KMS-11 (cell line): ENCODE results near the gene NCR1.
"Not testable (repeated sequence)": the region's sequence is repeated elsewhere in the genome, so short reads cannot be mapped to it uniquely, and the experiment has no call there.

Experiments used
- H2AFZ ChIP-seq: fragments of 200-600 bp; sonication (generic); 2 replicates; pipeline ENCODE4 v1.6.1; 2016; ENCODE audit warnings: antibody characterized with exemption, mixed run types, low read depth
- H3K27ac ChIP-seq: fragments of 200-600 bp; sonication (generic); 2 replicates; pipeline ENCODE4 v1.6.1; 2016; ENCODE audit warnings: mild to moderate bottlenecking, mixed run types
- H3K27me3 ChIP-seq: fragments of 200-600 bp; sonication (generic); 2 replicates; pipeline ENCODE4 v1.6.1; 2017; ENCODE audit warnings: mild to moderate bottlenecking, low read depth, mixed run types, moderate library complexity; ENCODE audit not compliant: insufficient read depth
- H3K36me3 ChIP-seq: fragments of 200-600 bp; sonication (generic); 2 replicates; pipeline ENCODE4 v1.6.1; 2017; ENCODE audit warnings: mild to moderate bottlenecking, mixed run types; ENCODE audit not compliant: insufficient read depth
- H3K4me1 ChIP-seq: fragments of 200-600 bp; sonication (generic); 2 replicates; pipeline ENCODE4 v1.6.1; 2016; ENCODE audit warnings: mild to moderate bottlenecking, low read depth, mixed run types; ENCODE audit not compliant: poor library complexity, severe bottlenecking
- H3K4me2 ChIP-seq: fragments of 200-600 bp; sonication (generic); 2 replicates; pipeline ENCODE4 v1.7.0; 2016; ENCODE audit warnings: mild to moderate bottlenecking, mixed run types
- H3K4me3 ChIP-seq: fragments of 200-600 bp; sonication (generic); IDR thresholded peaks from 2 replicates; pipeline ENCODE4 v1.6.1; 2017; ENCODE audit warnings: low read depth, low read length, mixed read lengths; ENCODE audit not compliant: insufficient read depth
- H3K79me2 ChIP-seq: fragments of 200-600 bp; sonication (generic); 2 replicates; pipeline ENCODE4 v1.6.1; 2016; ENCODE audit warnings: low read depth, mixed run types; ENCODE audit not compliant: insufficient read depth
- H3K9ac ChIP-seq: fragments of 200-600 bp; sonication (generic); 2 replicates; pipeline ENCODE4 v1.6.1; 2016; ENCODE audit warnings: mild to moderate bottlenecking, mixed run types
- H4K20me1 ChIP-seq: fragments of 200-600 bp; sonication (generic); 2 replicates; pipeline ENCODE4 v1.6.1; 2016; ENCODE audit warnings: mild to moderate bottlenecking, mixed run types; ENCODE audit not compliant: insufficient read depth
- TF ChIP-seq, protein P1 (sequence below): fragments of 200-600 bp; sonication (generic); conservative IDR thresholded peaks from 2 replicates; pipeline ENCODE4 v1.6.1; 2017; ENCODE audit warnings: low read depth, mild to moderate bottlenecking, antibody characterized with exemption, low read length, moderate library complexity, mixed read lengths

NCR1 gene

DNA sequence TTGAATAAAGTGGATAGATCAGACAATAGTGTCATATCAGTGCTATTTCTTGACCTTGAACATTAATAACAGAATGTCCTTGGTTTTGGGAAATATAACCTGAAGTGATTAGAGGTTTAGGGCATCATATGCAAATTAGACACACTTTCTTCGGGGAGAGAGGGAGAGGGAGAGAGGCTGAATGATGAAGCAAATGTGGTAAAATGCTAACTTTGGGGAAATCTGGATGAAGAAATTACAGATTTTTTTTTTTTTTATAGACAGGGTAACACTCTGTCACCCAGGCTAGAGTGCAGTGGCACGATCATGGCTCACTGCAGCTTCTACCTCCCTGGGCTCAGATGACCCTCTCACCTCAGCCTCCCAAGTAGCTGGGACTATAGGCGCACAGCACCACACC is 3.9 kb upstream of the NCR1 start:
- Histone ChIP-seq H2AFZ (no peak overlapping the region), H3K4me2 (no peak overlapping the region), H4K20me1 (no peaks in the 10 kb centered on the region), H3K27ac (no peak overlapping the region), H3K4me1 (no peaks in the 10 kb centered on the region), H3K4me3 (no peak overlapping the region), H3K27me3 (peaks cover 30% of the 10 kb centered on the region; the same call in 1 of the 2 replicates), H3K79me2 (no peaks in the 10 kb centered on the region), H3K9ac (no peak overlapping the region), H3K36me3 (no peaks in the 10 kb centered on the region)
- TF ChIP-seq, protein P1, sequence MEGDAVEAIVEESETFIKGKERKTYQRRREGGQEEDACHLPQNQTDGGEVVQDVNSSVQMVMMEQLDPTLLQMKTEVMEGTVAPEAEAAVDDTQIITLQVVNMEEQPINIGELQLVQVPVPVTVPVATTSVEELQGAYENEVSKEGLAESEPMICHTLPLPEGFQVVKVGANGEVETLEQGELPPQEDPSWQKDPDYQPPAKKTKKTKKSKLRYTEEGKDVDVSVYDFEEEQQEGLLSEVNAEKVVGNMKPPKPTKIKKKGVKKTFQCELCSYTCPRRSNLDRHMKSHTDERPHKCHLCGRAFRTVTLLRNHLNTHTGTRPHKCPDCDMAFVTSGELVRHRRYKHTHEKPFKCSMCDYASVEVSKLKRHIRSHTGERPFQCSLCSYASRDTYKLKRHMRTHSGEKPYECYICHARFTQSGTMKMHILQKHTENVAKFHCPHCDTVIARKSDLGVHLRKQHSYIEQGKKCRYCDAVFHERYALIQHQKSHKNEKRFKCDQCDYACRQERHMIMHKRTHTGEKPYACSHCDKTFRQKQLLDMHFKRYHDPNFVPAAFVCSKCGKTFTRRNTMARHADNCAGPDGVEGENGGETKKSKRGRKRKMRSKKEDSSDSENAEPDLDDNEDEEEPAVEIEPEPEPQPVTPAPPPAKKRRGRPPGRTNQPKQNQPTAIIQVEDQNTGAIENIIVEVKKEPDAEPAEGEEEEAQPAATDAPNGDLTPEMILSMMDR = no peak

DNA sequence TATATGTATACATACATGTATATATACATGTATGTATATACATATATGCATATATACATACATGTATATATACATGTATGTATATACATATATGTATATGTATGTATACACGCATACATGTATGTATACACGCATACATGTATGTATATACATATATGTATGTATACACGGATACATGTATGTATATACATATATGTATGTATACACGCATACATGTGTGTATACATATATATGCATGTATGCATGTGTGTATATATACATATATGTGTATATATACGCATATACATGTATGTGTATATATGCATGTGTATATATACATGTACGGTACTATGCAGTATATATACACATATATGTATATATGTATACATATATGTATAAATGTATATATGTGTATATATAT is 2.6 kb upstream of the NCR1 start:
- H3K27ac ChIP-seq = no peak overlapping the region
- H3K36me3 ChIP-seq = no peaks in the 10 kb centered on the region
- H2AFZ ChIP-seq = no peak overlapping the region
- H3K9ac ChIP-seq = no peak overlapping the region
- no peaks in the 10 kb centered on the region for H3K79me2 ChIP-seq
- TF ChIP-seq, protein P1 = no peak
- no peaks in the 10 kb centered on the region for H4K20me1 ChIP-seq
- H3K27me3 ChIP-seq = peaks cover 26% of the 10 kb centered on the region; the same call in 1 of the 2 replicates
- no peak overlapping the region for H3K4me2 ChIP-seq
- no peaks in the 10 kb centered on the region for H3K4me1 ChIP-seq
- H3K4me3 ChIP-seq = no peak overlapping the region

DNA sequence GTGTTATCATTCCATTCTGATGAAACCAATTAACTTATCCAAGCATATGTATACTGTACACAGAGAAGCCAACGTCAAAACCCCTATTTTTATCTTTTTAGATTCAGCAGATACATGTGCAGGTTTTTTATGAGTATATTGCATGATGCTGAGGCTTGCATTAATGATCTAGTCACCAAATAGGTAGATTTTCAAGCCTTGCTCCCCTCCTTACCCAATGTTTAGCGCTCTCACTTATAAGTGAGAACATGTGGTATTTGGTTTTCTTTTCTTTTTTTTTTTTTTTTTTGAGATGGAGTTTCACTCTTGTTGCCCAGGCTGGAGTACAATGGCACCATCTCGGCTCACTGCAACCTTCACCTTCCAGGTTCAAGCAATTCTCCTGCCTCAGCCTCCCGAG is 1.7 kb upstream of the NCR1 start:
- H3K4me1 ChIP-seq, H2AFZ ChIP-seq, H3K9ac ChIP-seq, H3K4me3 ChIP-seq, H3K36me3 ChIP-seq, H4K20me1 ChIP-seq, H3K79me2 ChIP-seq, H3K4me2 ChIP-seq, H3K27ac ChIP-seq: not testable (repeated sequence)
- H3K27me3 ChIP-seq = peaks cover 17% of the 10 kb centered on the region; the same call in 1 of the 2 replicates

DNA sequence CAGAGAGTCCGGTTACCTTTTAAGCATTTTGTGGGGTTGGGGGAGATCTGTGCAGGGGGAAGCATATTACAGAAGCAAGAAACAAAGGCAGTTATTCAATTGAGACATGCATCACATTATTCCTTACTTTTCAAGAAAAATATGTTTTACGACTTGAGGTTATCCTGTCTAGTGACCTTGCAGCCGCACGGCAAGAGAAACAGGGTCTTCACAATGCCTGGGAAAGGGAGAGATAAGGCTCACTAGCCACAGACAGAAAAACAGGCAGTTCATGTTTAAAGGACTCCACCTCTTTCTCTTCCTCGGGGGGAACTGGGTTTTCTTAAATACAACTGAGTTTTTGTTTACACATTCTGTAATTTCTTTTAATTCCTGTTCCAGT is 536 bp upstream of the NCR1 start:
- Histone ChIP-seq H3K4me1 (no peaks in the 10 kb centered on the region), H3K27me3 (peaks cover 9% of the 10 kb centered on the region; the same call in 1 of the 2 replicates), H3K4me3 (no peak overlapping the region), H3K79me2 (no peaks in the 10 kb centered on the region), H4K20me1 (no peaks in the 10 kb centered on the region), H2AFZ (no peak overlapping the region; the same call in 1 of the 2 replicates), H3K4me2 (no peak overlapping the region), H3K27ac (no peak overlapping the region), H3K9ac (no peak overlapping the region), H3K36me3 (no peaks in the 10 kb centered on the region)
- TF ChIP-seq, protein P1 = no peak

DNA sequence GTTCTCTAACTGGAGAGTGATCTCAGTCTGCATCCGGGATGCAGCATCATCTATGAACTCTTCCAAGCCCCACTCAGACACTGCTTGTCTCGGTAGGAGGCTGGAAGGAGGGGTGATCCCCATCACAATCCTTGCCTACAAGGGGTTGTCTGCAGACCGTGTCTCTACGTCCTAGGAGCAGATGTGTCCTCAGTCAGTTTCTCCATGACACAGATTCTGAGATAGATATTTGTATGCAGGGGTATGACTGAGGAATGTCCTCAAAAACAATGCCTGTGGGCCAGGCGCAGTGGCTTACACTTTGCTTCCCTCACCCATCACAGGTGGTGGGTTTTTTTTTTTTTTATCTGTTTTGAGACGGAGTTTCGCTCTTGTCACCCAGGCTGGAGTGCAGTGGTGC is 871 bp downstream of the NCR1 start:
- Histone ChIP-seq H3K27ac (no peak overlapping the region), H3K4me1 (no peaks in the 10 kb centered on the region), H3K27me3 (peaks cover 10% of the 10 kb centered on the region; the same call in 1 of the 2 replicates), H3K79me2 (no peaks in the 10 kb centered on the region), H3K4me2 (no peak overlapping the region), H3K9ac (no peak overlapping the region), H4K20me1 (no peaks in the 10 kb centered on the region), H3K36me3 (no peaks in the 10 kb centered on the region), H2AFZ (no peak overlapping the region), H3K4me3 (no peak overlapping the region)
- TF ChIP-seq, protein P1 = no peak

DNA sequence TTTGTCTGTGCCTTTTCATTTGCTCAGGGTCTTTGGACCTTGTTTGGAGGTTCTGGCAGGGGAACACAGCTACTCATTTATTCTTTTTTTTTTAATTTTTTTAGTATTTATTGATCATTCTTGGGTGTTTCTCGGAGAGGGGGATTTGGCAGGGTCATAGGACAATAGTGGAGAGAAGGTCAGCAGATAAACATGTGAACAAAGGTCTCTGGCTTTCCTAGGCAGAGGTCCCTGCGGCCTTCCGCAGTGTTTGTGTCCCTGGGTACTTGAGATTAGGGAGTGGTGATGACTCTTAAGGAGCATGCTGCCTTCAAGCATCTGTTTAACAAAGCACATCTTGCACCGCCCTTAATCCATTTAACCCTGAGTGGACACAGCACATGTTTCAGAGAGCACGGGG is 2.0 kb downstream of the NCR1 start:
- H3K36me3 ChIP-seq, H3K9ac ChIP-seq, H3K4me3 ChIP-seq, H2AFZ ChIP-seq, H4K20me1 ChIP-seq, H3K27ac ChIP-seq, H3K79me2 ChIP-seq, H3K4me2 ChIP-seq, H3K4me1 ChIP-seq: not testable (repeated sequence)
- peaks cover 12% of the 10 kb centered on the region; the same call in 1 of the 2 replicates for H3K27me3 ChIP-seq
